ENCODE results near the gene TRIM23. TPM values are rescaled to one million over a fixed set of nuclear protein-coding genes. Genes with fewer than 3 reads are reported as not detected.
"Not testable (repeated sequence)": the region's sequence is repeated elsewhere in the genome, so short reads cannot be mapped to it uniquely, and the experiment has no call there.

TRIM23 gene
- total RNA-seq, 4 donors from 2014 or later = 8.2 to 56.5 (median 14.8) TPM

DNA sequence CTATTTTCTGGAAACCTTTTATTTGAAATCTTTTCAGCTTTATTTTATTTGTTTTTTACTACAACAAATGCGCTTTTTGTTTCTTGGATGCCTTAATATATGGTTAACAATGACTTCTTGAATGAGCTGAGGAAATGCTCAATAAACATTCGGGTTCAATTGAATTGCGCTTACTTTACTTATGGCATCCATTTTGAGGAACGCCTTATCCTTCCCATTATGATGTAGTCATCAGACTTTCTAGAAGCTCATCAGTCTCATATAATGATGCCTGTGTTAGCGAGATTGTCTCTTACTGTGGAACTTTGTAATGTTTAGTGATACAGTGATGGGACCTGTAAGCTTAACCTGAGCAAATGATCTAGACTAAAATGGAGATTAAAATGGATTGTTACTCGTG lies 1.6 kb upstream of the TRIM23 start:
- H3K27me3 ChIP-seq = no peaks in the 10 kb centered on the region
- no peaks in the 10 kb centered on the region for H3K9me3 ChIP-seq
- intact Hi-C loops (cut with DNase I; ENCODE audit: low total_unique reads) = no loop called here
- H3K4me1 ChIP-seq = peaks cover 0 to 9% of the 10 kb centered on the region in 2 donors
- no peak for DNase-seq
- H3K27ac ChIP-seq = peak overlapping the region; percentile 83 to 88
- peak overlapping the region; percentile 66 to 91 for H3K4me3 ChIP-seq
- no peaks in the 10 kb centered on the region for H3K36me3 ChIP-seq
- TF ChIP-seq POLR2A (IDR thresholded peaks at IDR 0.05) = no peak
- TF ChIP-seq, protein P1, sequence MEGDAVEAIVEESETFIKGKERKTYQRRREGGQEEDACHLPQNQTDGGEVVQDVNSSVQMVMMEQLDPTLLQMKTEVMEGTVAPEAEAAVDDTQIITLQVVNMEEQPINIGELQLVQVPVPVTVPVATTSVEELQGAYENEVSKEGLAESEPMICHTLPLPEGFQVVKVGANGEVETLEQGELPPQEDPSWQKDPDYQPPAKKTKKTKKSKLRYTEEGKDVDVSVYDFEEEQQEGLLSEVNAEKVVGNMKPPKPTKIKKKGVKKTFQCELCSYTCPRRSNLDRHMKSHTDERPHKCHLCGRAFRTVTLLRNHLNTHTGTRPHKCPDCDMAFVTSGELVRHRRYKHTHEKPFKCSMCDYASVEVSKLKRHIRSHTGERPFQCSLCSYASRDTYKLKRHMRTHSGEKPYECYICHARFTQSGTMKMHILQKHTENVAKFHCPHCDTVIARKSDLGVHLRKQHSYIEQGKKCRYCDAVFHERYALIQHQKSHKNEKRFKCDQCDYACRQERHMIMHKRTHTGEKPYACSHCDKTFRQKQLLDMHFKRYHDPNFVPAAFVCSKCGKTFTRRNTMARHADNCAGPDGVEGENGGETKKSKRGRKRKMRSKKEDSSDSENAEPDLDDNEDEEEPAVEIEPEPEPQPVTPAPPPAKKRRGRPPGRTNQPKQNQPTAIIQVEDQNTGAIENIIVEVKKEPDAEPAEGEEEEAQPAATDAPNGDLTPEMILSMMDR (IDR thresholded peaks at IDR 0.05) = no peak

DNA sequence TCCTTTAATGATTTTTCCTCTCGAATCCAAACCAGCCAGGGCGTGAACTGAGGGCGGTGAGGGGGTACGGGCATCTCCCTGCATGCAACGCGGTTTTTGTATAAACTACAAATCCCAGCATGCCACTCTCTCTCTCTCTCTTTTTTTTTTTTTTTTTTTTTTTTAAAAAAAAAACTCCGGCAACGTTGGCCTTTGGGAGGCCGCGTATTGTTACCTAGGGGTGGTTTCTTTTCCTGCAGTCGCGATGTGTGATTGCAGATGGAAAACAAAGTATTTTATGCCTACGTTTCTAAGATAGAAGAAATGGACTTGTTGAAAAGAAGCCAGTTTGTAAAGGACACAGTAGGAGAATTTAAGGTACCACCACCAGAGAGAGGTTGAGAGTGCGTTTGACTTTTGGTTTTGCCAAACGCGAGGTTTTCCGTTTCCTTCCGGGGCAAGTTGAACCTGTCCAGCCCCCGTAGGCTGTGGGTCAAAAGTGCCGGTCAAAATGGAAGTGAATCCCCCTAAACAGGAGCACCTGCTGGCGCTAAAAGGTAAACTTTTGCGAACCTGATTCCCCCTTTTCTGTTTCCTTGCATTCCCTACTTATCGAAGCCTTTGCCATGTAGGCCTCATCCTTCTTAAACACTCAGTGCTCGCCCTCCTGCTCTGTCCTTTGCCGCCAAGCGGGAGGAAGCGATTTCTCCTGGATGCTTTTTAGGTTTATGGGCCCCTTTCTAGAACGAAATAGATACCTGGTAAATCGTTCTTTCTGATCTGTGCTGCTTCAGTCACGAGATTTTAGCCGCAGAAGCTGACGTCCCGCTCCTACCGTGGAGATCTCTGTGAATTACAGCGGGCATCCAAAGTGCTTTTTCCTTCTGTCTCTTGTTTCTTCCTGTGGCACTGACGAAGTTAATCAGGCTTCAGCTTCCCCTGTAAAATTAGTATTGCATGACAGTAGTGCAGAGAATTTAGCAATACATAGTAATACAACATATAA lies 730 bp upstream of the TRIM23 start, which contains the start of the genes SHLD3 and TRAPPC13:
SHLD3 (plus strand) TSS at position 457 of the 985 bp plus-strand sequence. CDS start 4,561 bp downstream, outside the sequence.
TRAPPC13 (plus strand) TSS at position 457 of the 985 bp plus-strand sequence; CDS start at position 491, 34 bp downstream.
- Histone ChIP-seq H3K27ac (peak within 1 kb of the TSS; percentile 83 to 88), H3K4me3 (peak within 1 kb of the TSS; percentile 66 to 91), H3K4me1 (peaks cover 0 to 13% of the 10 kb centered on the region in 2 donors), H3K36me3 (no peaks in the 10 kb centered on the region), H3K27me3 (no peaks in the 10 kb centered on the region), H3K9me3 (no peaks in the 10 kb centered on the region)
- intact Hi-C loops (cut with DNase I; ENCODE audit: low total_unique reads) = no loop called here
- TF ChIP-seq POLR2A (IDR thresholded peaks at IDR 0.05) = no peak
- TF ChIP-seq, protein P1 (IDR thresholded peaks at IDR 0.05) = no peak
- DNase-seq = peak; percentile 83 to 87

DNA sequence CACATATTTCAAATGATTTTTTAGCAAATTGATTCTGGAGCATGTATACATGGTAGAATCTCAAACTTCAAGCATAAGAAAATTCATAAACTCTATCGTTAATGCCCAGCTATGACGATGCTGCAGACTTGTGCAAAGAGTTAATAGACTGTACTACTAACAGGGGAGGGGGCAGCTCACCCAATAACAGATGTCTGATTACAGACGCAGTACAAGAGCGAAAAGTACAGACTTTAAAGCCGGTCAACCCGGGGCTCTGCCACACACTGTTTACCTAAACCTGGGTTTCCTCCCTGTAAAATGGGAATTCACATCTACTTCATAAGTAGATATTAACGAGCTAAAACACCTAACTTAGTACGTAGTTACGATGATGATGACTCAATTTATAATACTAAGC lies 651 bp downstream of the TRIM23 start:
- Histone ChIP-seq H3K4me1 (peaks cover 0 to 14% of the 10 kb centered on the region in 2 donors), H3K27me3 (no peaks in the 10 kb centered on the region), H3K36me3 (no peaks in the 10 kb centered on the region), H3K27ac (peak overlapping the region; percentile 83 to 88), H3K9me3 (no peaks in the 10 kb centered on the region), H3K4me3 (peak overlapping the region; percentile 66 to 91)
- intact Hi-C loops (cut with DNase I; ENCODE audit: low total_unique reads) = no loop called here
- no peak for DNase-seq
- no peak for TF ChIP-seq POLR2A (IDR thresholded peaks at IDR 0.05)

DNA sequence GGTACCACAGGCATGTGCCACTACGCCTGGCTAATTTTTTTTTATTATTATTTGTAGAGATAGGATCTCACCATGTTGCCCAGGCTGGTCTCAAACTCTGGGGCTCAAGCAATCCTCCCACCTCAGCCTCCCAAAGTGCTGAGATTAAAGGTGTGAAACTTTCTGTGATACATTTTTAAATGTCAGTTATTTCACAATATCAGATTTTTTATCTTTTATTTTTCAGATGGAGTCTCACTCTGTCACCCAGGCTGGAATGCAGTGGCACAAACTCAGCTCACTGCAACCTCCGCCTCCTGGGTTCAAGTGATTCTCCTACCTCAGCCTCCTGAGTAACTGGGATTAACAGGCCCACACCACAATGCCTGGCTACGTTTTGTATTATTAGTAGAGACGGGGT lies 2.2 kb downstream of the TRIM23 start:
- H3K36me3 ChIP-seq; H3K27ac ChIP-seq; DNase-seq; H3K27me3 ChIP-seq; H3K4me3 ChIP-seq; H3K9me3 ChIP-seq; intact Hi-C loops (cut with DNase I; ENCODE audit: low total_unique reads): not testable (repeated sequence)
- H3K4me1 ChIP-seq = peaks cover 0 to 14% of the 10 kb centered on the region in 2 donors

DNA sequence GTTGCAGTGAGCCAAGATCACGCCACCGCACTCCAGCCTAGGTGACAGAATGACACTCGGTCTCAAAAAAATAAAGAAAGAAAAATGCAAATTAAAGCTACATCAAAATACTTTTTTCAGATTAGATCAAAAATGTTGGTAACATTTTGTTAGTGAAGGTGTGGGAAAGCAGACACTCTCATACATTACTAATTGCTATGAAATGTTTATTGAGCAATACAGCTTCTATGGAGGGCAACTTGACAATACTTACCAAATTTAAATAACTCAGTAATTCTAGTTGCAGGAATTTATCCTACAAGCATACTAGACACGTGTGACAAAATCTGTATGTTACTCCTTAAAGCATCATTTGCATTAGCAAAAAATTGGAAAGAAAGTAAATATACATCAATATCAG lies 4.1 kb downstream of the TRIM23 start:
- H3K4me3 ChIP-seq = no peak overlapping the region
- no peaks in the 10 kb centered on the region for H3K36me3 ChIP-seq
- no peaks in the 10 kb centered on the region for H3K9me3 ChIP-seq
- intact Hi-C loops (cut with DNase I; ENCODE audit: low total_unique reads) = no loop called here
- H3K4me1 ChIP-seq = peaks cover 0 to 5% of the 10 kb centered on the region in 2 donors
- TF ChIP-seq POLR2A (IDR thresholded peaks at IDR 0.05) = no peak
- TF ChIP-seq, protein P1 (IDR thresholded peaks at IDR 0.05) = no peak
- DNase-seq = no peak
- H3K27ac ChIP-seq = no peak overlapping the region
- no peaks in the 10 kb centered on the region for H3K27me3 ChIP-seq

DNA sequence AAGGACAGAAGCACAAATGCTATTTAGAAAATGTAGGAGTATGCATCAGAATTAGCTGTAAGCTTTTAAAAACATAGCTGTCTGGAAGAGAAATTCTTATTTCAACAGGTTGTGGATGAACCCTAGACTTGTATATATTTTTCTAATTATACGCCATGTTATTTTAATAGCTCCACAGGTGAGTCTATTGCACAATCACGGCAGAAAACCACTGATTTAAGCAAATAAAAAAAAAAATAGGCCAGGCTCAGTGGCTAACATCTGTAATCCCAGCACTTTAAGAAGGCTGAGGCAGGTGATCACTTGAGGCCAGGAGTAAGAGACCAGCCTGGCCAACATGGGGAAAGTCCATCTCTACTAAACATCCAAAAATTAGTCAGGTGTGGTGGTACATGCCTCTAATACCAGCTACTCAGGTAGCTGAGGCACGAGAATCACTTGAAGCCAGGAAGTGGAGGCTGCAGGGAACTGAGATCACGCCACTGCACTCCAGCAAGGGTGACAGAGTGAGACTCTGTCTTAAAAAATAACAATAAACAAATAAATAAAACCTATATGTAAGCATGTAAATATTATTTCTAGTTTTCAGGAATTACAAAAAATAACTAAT lies 11.7 kb downstream of the TRIM23 start:
- Histone ChIP-seq H3K27ac (no peak overlapping the region), H3K36me3 (no peaks in the 10 kb centered on the region), H3K9me3 (no peaks in the 10 kb centered on the region), H3K4me1 (no peaks in the 10 kb centered on the region), H3K4me3 (no peak overlapping the region), H3K27me3 (no peaks in the 10 kb centered on the region)
- no peak for DNase-seq
- no peak for TF ChIP-seq POLR2A (IDR thresholded peaks at IDR 0.05)
- TF ChIP-seq, protein P1 (IDR thresholded peaks at IDR 0.05) = no peak
- intact Hi-C loops (cut with DNase I; ENCODE audit: low total_unique reads) = no loop called here
